WTC11 (cell line): ENCODE data around the gene CDX2.

Source experiments
- FOXJ3 ChIP-seq: sonication (generic); formaldehyde crosslinking; IDR thresholded peaks from 2 replicates; pipeline ENCODE4 v1.9.0; 2021; ENCODE audit warnings: missing genetic modification reagents, mild to moderate bottlenecking, borderline replicate concordance
- USF2 ChIP-seq: sonication (generic); formaldehyde crosslinking; IDR thresholded peaks from 2 replicates; pipeline ENCODE4 v1.8.1; 2023; ENCODE audit warnings: mild to moderate bottlenecking, missing genetic modification reagents, moderate library complexity
- TF ChIP-seq, protein P1 (sequence below): fragments of 200-600 bp; IDR thresholded peaks from 2 replicates; pipeline ENCODE4 v1.8.0; 2022; ENCODE audit warnings: antibody characterized with exemption
- TF ChIP-seq, protein P2 (sequence below): sonication (generic); formaldehyde crosslinking; IDR thresholded peaks from 2 replicates; pipeline ENCODE4 v1.8.1; 2022; ENCODE audit warnings: low read depth, mild to moderate bottlenecking, moderate library complexity, missing genetic modification reagents, borderline replicate concordance

DNA sequence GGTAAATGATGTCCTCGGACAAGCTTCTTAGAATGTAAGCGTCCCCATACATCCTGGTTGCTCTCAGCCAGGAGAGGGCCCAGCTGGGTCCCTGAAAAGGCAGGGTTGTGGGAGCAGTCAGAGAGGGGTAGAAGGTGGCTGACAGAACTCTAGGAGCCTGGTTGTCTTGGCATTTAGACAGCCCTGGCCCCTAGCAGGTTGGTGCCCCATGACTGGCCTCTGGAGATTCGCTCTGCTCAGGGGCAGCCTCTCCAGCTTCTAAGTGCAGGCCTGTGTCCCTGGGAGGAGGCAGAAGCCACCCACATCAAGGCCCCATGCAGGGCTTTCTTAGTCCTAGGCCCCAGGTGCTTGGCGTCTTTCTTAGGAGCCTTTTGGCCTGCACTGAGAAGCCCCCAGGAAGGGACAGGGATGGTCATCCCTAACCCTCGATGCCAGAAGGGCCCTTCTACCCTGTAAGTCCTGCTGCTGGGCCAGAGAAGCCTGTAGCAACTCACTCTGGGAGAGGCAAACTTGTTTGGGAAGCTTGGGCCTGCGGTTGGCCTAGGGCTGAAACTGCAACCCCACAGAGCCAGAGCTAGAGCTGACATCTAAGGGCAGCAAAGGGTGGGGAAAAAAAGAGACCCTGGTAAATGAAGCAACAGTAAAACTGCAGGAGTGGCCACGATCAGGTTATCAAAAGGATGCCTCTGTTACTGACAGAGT lies 2.8 kb upstream of the CDX2 start:
- TF ChIP-seq, protein P1, sequence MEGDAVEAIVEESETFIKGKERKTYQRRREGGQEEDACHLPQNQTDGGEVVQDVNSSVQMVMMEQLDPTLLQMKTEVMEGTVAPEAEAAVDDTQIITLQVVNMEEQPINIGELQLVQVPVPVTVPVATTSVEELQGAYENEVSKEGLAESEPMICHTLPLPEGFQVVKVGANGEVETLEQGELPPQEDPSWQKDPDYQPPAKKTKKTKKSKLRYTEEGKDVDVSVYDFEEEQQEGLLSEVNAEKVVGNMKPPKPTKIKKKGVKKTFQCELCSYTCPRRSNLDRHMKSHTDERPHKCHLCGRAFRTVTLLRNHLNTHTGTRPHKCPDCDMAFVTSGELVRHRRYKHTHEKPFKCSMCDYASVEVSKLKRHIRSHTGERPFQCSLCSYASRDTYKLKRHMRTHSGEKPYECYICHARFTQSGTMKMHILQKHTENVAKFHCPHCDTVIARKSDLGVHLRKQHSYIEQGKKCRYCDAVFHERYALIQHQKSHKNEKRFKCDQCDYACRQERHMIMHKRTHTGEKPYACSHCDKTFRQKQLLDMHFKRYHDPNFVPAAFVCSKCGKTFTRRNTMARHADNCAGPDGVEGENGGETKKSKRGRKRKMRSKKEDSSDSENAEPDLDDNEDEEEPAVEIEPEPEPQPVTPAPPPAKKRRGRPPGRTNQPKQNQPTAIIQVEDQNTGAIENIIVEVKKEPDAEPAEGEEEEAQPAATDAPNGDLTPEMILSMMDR, result no peak
- TF ChIP-seq, protein P2, sequence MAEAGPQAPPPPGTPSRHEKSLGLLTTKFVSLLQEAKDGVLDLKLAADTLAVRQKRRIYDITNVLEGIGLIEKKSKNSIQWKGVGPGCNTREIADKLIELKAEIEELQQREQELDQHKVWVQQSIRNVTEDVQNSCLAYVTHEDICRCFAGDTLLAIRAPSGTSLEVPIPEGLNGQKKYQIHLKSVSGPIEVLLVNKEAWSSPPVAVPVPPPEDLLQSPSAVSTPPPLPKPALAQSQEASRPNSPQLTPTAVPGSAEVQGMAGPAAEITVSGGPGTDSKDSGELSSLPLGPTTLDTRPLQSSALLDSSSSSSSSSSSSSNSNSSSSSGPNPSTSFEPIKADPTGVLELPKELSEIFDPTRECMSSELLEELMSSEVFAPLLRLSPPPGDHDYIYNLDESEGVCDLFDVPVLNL, result no peak
- TF ChIP-seq USF2 (CRISPR knock-in tag) (no peak), FOXJ3 (CRISPR knock-in tag) (no peak)
